Uterus (tissue), 4 donors: ENCODE measurements around the gene USP15. TPM values are rescaled to one million over a fixed set of nuclear protein-coding genes. Genes with fewer than 3 reads are reported as not detected.

Source experiments
- DNase-seq, 2 donors: peaks; one replicate each; pipeline ENCODE4 v3.0.0-alpha.2; 2019 to 2020
- H3K27ac ChIP-seq, 2 donors: fragments of 200-600 bp; sonication (generic); 1 replicate in 1 of 2; 2 replicates in 1 of 2; pipeline ENCODE4 v1.5.1; 2016 to 2018
- H3K27me3 ChIP-seq, 2 donors: fragments of 200-600 bp; sonication (generic); one replicate each; pipeline ENCODE4 v1.5.1; 2018 to 2019; ENCODE audit warnings: control low read depth in 1 of 2
- H3K36me3 ChIP-seq, 2 donors: fragments of 200-600 bp; sonication (generic); one replicate each; pipeline ENCODE4 v1.5.1; 2019; ENCODE audit warnings: control low read depth in 1 of 2
- H3K4me1 ChIP-seq, 2 donors: fragments of 200-600 bp; sonication (generic); one replicate each; pipeline ENCODE4 v1.5.1; 2018 to 2019; ENCODE audit warnings: control low read depth in 1 of 2
- H3K4me3 ChIP-seq, 2 donors: fragments of 200-600 bp; sonication (generic); 1 replicate in 1 of 2; 2 replicates in 1 of 2; pipeline ENCODE4 v1.5.1; 2018 to 2019; ENCODE audit warnings: mild to moderate bottlenecking in 1 of 2
- H3K9me3 ChIP-seq, 2 donors: fragments of 200-600 bp; sonication (generic); one replicate each; pipeline ENCODE4 v1.5.1; 2019; ENCODE audit warnings: control low read depth in 1 of 2
- CTCF ChIP-seq, 4 experiments: fragments of 200-600 bp in 2 of 4; fragments of 450-650 bp in 2 of 4; sonication (generic) in 2 of 4; IDR thresholded peaks; one replicate each; pipeline ENCODE4 v1.5.1; 2016 to 2019; ENCODE audit warnings: antibody characterized with exemption in 4 of 4, mild to moderate bottlenecking in 2 of 4, moderate library complexity in 1 of 4
- POLR2A ChIP-seq, 2 donors: fragments of 450-650 bp; IDR thresholded peaks; one replicate each; pipeline ENCODE4 v1.6.1; 2016; ENCODE audit warnings: antibody characterized with exemption in 2 of 2, mild to moderate bottlenecking in 1 of 2, moderate library complexity in 1 of 2
- intact Hi-C: fragments of 100-400 bp; cut with DNase I; formaldehyde crosslinking; loops from one replicate; pipeline ENCODE4 v1.15.1; 2023; ENCODE audit warnings: low total_unique reads
- total RNA-seq, 4 donors: library from RNA; depleted of rRNA in 3 of 4; stranded (reverse); fragments of >200 nt in 3 of 4; gene quantifications; one replicate each; pipeline versions ENCODE4 v1.1.0 to v1.2.4, GENCODE V29; 2014 to 2023
- donor health status: DM: yes; HTN: yes; CAD: no.

The USP15 gene
- total RNA-seq, 4 donors from 2014 or later, result 44.8 to 98.9 (median 76.5) TPM

DNA sequence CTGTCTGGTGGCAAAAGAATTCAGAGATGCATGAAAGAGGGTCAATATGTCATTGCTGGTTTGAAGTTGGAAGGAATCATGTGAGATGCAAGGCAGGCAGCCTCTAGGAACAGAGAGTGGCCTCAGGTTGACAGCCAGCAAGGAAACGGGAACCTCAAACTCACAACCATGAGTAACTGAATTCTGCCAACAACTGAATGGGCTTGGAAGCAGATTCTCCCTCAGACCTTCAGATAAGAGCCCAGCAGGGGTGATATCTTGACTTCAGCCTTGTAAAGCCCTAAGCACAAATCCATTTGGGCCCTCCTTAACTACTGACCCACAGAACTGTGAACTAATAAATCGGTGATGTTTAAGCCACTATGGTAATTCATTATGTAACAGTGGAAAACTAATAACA, 35.8 kb downstream of the USP15 start:
- Histone ChIP-seq H3K27me3 (no peaks in the 10 kb centered on the region), H3K4me1 (no peaks in the 10 kb centered on the region), H3K36me3 (no peaks in the 10 kb centered on the region), H3K4me3 (no peak overlapping the region), H3K27ac (no peak overlapping the region), H3K9me3 (peaks cover 0 to 6% of the 10 kb centered on the region in 2 donors)
- DNase-seq, result no peak
- intact Hi-C loops, result no loop called here
- TF ChIP-seq POLR2A (IDR thresholded peaks at IDR 0.05), result no peak
- no peak for TF ChIP-seq CTCF (IDR thresholded peaks at IDR 0.05)

DNA sequence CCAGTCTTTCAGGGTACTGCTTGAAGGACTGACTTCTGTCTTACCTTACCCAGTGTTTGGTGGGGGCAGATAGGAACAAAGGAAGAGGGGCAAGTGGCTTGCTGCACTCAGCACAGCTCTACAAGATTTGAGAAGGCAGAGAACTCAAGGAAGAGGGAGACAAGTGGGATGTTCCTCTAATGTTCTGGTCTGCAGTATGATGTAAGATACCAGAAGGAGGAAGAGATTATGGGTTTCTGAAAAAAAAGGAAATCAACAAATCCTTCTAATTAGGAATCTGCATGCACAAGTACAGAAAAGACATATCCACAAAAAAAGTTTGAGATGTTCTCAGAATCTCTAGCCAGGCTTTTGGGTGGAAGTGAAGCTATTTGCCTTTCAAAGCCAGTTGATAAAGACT, 37.1 kb downstream of the USP15 start:
- Histone ChIP-seq H3K9me3 (peaks cover 0 to 5% of the 10 kb centered on the region in 2 donors), H3K4me1 (no peaks in the 10 kb centered on the region), H3K36me3 (no peaks in the 10 kb centered on the region), H3K4me3 (no peak overlapping the region), H3K27me3 (no peaks in the 10 kb centered on the region), H3K27ac (no peak overlapping the region)
- no peak for DNase-seq
- intact Hi-C loops, result no loop called here
- TF ChIP-seq POLR2A (IDR thresholded peaks at IDR 0.05) (no peak), CTCF (IDR thresholded peaks at IDR 0.05) (no peak)

DNA sequence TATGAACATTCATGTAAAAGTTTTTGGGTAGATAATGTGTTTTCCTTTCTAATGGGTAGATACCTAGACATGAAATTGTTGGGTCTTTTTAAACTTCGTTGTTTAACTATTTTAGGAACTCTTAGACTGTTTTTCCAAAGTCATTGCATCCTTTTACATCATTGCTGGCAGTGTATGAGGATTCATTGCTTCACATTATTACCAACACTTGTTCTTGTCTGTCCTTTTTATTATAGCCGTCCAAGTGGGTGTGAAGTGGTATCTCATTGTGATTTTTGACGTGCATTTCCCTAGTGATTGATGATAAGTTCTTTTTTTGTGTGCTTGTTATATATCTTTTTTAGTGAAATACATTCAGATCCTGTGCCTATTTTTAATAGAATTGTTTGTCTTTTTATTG, 39.4 kb downstream of the USP15 start:
- Histone ChIP-seq H3K36me3 (no peaks in the 10 kb centered on the region), H3K4me3 (no peak overlapping the region), H3K27ac (no peak overlapping the region), H3K4me1 (no peaks in the 10 kb centered on the region), H3K9me3 (peaks cover 0 to 10% of the 10 kb centered on the region in 2 donors), H3K27me3 (no peaks in the 10 kb centered on the region)
- DNase-seq, result no peak
- intact Hi-C loops, result no loop called here
- TF ChIP-seq CTCF (IDR thresholded peaks at IDR 0.05) (no peak), POLR2A (IDR thresholded peaks at IDR 0.05) (no peak)

DNA sequence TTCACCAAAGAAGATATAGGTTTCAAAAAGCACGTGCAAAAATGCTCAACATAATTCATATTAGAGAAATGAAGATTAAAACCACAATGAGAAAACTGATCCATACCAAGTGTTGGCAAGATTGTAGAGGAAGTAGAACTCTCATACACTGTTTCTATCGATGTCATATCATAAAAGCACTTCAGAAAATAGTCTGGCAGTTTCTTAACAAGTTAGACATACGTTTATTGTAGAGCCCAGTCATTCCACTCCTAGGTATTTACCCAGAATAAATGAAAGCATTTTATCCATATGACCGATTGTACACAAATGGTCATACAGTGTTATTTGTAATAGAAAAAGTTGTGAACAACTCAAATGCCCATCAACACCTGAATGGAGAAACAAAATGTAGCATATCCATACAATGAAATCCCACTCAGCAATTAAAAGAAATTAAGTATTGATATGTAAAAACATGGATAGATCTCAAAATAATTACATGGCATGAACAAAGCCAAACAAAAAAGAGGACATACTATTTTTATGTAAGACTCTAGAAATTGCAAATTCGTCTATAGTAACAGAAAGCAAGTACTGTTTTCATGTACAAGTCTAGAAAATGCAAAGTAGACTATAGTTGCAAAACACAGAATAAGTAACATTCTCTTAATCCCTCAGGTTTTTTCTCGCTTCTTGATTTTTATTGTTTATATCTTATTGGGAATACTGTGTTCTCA, 41.0 kb downstream of the USP15 start:
- Histone ChIP-seq H3K27me3 (no peaks in the 10 kb centered on the region), H3K4me3 (no peak overlapping the region), H3K36me3 (no peaks in the 10 kb centered on the region), H3K27ac (no peak overlapping the region), H3K9me3 (peaks cover 0 to 10% of the 10 kb centered on the region in 2 donors), H3K4me1 (no peaks in the 10 kb centered on the region)
- no peak for DNase-seq
- intact Hi-C loops, result no loop called here
- TF ChIP-seq POLR2A (IDR thresholded peaks at IDR 0.05), result no peak
- TF ChIP-seq CTCF (IDR thresholded peaks at IDR 0.05), result no peak

DNA sequence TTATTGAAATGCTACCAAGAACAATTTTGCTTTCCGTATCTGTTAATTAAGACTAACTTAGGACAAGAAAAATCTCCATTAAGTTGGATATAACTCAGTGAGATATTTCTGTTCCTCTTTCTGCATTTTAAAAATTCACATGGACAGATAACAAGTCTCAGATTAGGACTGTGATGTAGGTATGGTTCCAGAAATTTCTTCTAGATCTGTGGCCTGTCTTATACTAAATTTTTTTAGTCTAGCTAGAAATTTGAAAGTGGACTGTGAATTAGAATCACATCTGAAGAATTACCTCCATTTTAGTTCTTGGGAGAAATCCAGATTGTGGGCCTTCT, 41.6 kb downstream of the USP15 start:
- Histone ChIP-seq H3K27me3 (no peaks in the 10 kb centered on the region), H3K4me1 (no peaks in the 10 kb centered on the region), H3K27ac (no peak overlapping the region), H3K4me3 (no peak overlapping the region), H3K36me3 (no peaks in the 10 kb centered on the region), H3K9me3 (peaks cover 0 to 10% of the 10 kb centered on the region in 2 donors)
- no peak for DNase-seq
- intact Hi-C loops, result no loop called here
- TF ChIP-seq POLR2A (IDR thresholded peaks at IDR 0.05) (no peak), CTCF (IDR thresholded peaks at IDR 0.05) (no peak)
